ENCODE results near the gene NUP214.
"Not testable (repeated sequence)": the region's sequence is repeated elsewhere in the genome, so short reads cannot be mapped to it uniquely, and the experiment has no call there.

The NUP214 gene

DNA sequence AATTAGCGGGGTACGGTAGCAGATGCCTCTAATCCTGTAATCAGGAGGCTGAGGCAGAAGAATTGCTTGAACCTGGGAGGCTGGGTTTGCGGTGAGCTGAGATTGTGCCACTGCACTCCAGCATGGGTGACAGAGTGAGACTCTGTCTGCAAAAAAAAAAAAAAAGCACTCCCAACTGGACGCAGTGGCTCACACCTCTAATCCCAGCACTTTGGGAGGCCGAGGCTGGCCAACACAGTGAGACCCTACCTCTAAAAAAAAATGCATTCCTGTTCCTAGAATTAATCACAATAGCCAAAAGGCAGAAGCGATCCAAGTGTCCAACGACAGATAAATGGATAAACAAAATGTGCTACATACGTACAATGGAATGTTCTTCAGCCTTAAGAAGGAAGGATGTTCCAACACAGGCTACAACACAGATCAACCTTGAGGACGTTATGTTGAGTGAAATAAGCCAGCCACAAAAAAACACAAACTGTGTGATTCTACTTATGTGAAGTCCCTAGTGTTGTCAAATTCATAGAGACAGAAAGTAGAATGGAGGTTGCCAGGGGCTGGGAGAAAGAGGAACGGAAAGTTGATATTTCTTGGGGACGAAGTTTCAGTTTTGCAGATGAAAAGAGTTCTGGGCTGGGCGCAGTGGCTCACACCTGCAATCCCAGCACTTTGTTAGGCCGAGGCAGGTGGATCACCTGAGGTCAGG is 137.1 kb downstream of the NUP214 start:
- TF ChIP-seq, protein P1, sequence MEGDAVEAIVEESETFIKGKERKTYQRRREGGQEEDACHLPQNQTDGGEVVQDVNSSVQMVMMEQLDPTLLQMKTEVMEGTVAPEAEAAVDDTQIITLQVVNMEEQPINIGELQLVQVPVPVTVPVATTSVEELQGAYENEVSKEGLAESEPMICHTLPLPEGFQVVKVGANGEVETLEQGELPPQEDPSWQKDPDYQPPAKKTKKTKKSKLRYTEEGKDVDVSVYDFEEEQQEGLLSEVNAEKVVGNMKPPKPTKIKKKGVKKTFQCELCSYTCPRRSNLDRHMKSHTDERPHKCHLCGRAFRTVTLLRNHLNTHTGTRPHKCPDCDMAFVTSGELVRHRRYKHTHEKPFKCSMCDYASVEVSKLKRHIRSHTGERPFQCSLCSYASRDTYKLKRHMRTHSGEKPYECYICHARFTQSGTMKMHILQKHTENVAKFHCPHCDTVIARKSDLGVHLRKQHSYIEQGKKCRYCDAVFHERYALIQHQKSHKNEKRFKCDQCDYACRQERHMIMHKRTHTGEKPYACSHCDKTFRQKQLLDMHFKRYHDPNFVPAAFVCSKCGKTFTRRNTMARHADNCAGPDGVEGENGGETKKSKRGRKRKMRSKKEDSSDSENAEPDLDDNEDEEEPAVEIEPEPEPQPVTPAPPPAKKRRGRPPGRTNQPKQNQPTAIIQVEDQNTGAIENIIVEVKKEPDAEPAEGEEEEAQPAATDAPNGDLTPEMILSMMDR (IDR thresholded peaks at IDR 0.05), result no peak
- no peak for TF ChIP-seq ZFX (IDR thresholded peaks at IDR 0.05; ENCODE audit: borderline replicate concordance)
- no peak overlapping the region for H3K27ac ChIP-seq

DNA sequence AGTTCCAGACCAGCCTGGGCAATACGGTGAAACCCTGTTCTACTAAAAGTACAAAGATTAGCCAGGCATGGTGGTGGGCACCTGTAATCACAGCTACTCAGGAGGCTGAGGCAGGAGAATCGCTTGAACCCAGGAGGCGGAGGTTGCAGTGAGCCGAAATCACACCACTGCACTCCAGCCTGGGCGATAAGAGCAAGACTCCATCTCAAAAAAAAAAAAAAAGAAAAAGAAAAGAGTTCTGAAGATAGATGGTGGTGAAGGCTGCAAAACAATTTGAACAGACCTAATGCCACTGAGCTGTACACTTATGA is 137.6 kb downstream of the NUP214 start:
- H3K27ac ChIP-seq, result not testable (repeated sequence)

DNA sequence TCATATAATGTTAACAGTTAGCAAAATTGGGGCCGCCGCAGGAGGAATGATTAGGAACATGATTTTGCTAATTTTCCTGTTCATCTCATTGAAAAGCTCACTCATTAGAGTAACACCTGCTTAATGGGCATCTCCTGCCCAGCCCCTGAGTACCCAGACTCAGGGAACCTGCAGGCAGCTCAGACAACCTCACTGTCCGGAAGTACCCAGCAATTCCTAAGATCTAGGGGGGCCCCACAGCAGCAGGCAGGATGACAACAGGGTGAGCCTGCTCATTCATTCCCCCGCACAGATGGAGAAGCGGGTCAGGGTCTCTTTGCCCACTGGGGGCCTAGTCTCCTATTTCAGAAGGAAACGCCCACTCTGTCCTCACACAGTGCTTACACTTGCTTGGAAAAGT is 138.3 kb downstream of the NUP214 start:
- no peak overlapping the region for H3K27ac ChIP-seq
- TF ChIP-seq, protein P1 (IDR thresholded peaks at IDR 0.05), result no peak
- TF ChIP-seq ZFX (IDR thresholded peaks at IDR 0.05; ENCODE audit: borderline replicate concordance), result no peak

DNA sequence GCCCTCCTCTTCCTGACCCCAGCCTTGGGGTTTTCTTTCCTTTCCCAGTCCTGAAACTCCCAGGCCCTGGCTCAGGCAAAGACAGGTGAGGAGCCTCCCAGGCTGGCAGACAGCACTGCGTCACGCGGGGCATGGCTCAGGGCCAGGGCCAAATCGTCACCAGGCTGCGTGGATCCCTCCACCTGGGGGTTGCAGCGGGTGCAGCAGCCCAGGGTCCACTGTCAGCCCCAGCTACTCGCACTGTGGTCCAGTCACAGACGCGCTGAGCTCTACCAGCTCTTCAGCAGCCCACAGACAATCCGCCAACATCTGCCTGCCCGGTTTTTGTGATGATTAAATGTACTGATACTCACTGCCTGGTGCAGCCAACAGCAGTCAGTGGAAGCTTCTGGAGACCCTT is 138.8 kb downstream of the NUP214 start:
- TF ChIP-seq, protein P1 (IDR thresholded peaks at IDR 0.05), result no peak
- no peak for TF ChIP-seq ZFX (IDR thresholded peaks at IDR 0.05; ENCODE audit: borderline replicate concordance)
- H3K27ac ChIP-seq, result no peak overlapping the region

DNA sequence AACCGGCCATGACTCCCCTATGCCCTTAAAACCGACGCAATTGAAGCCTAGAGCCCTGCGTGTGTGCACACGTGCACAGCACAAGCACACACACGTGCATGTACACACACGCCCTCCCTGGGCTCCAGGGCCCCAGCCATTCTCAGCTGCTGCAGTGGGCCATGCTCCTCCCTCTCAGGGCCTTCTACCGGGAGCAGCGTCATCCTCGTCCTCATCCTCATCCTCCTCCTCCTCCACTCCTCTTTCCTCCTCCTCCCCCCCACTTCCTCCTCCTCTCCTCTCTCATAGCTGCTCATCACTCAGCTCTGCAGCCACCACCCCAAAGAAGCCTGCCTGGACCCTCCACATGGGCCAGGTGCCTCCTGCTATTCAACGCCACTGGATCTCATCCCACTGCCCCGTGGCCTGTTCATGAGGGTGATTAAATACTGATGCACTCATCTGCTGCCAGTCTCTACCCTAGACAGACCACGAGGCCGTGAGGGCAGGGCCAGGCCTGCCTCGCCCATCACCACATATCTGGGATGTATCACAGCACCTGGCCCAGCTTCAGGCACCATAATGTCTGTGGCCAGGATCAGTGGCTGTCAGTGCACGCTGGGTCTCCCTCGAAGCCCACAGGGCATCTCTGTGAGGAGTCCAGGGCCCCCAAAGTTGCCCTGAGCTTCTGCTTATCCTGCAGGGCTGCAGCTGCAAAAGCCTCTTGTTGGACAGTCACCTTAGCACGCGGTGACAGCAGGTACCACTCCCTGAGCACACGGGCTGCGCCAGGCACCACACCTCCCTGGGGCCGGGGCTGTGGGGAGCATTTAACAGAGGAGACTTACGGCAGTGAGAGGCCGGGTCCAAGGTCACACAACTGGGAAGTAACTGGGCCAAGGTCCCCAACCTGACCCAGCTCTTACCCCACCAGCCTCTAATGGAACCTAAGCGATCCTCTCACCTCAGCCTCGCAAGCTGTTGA is 141.2 kb downstream of the NUP214 start:
- no peak overlapping the region for H3K27ac ChIP-seq
- TF ChIP-seq, protein P1 (IDR thresholded peaks at IDR 0.05), result no peak
- TF ChIP-seq ZFX (IDR thresholded peaks at IDR 0.05; ENCODE audit: borderline replicate concordance), result no peak

DNA sequence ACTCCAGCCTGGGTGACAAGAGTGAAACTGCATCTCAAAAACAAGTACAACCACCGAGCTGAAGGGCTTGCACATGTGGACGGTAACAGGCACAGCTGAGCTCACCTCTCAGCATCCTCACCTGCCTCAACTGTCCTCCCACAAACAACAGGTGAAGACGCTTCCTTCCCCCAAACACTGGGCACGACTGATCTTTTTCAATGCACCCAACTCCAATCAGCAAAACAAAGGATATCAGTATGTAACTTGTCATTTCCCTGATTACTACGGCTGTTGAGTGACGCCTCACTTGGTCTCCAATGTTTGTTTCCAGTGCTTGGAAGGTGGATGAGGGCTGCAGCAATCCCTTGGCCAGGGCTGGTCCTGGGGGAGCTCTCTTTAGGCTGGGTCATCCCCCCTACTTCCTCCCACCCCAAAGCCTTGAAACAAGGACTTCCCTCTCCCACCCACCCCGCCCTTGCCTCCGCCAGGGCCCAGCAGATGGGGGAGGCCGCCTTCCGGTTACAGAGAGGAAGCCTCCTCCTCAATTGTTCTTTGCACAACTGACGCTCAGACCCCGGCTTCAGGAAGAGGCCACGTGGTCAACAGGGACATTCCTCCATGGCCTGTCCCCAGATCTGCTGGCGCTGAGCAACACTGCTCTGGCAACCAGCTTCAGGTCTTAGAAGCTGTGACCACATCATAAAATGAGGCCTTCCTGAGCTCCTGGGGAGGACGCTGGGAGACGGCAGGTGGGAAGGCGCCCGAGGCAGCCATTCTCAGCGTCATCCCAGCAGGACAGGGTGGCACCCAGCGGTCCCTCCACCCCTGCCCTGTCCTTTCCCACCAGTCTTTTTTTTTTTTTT is 145.0 kb downstream of the NUP214 start:
- no peak overlapping the region for H3K27ac ChIP-seq
- TF ChIP-seq ZFX (IDR thresholded peaks at IDR 0.05; ENCODE audit: borderline replicate concordance), result no peak
- TF ChIP-seq, protein P1 (IDR thresholded peaks at IDR 0.05), result no peak

DNA sequence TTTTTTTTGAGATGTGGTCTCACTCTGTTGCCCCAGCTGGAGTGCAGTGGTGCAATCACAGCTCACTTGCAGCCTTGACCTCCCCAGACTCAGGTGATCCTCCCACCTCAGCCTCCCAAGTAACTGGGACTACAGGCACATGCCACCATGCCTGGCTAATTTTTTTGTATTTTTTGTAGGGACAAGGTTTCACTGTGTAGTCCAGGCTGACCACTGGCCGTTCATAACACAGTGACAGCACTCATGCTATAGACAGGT is 145.6 kb downstream of the NUP214 start:
- H3K27ac ChIP-seq, result not testable (repeated sequence)

DNA sequence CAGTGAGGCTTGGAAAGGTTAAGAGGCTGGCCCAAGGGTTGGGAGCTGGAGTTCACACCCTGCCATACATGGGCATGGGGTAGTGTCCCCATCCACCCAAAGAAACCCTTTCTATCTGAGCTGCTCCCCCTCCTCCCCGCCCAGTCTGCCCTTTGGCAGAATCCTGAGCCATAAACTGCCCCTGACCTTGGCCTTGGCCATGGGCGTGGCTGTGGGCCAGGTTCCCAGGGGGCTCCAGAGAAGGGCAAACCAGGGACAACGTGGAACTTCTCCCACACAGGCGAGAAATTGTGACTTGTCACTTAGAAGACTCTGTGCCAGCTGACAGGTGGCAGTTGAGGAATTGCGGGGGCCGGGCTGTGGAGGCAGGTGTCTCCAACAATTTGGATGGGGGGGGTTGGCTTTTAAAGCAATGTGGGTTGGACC is 146.1 kb downstream of the NUP214 start:
- no peak for TF ChIP-seq ZFX (IDR thresholded peaks at IDR 0.05; ENCODE audit: borderline replicate concordance)
- TF ChIP-seq, protein P1 (IDR thresholded peaks at IDR 0.05), result no peak
- no peak overlapping the region for H3K27ac ChIP-seq
